Stimulated activated CD4-positive, alpha-beta T cell treated with anti-CD3 and anti-CD28 coated beads, TNF-alpha, amount 100 ng/mL, for 48 hours (primary cell): Measurements from ENCODE around the gene OBSCN.
"Not testable (repeated sequence)": the region's sequence is repeated elsewhere in the genome, so short reads cannot be mapped to it uniquely, and the experiment has no call there.

Experiments
- DNase-seq, 3 donors: peaks; one replicate each; pipeline ENCODE4 v3.0.0-alpha.2; 2020; ENCODE audit warnings: low read depth in 3 of 3

The OBSCN gene

DNA sequence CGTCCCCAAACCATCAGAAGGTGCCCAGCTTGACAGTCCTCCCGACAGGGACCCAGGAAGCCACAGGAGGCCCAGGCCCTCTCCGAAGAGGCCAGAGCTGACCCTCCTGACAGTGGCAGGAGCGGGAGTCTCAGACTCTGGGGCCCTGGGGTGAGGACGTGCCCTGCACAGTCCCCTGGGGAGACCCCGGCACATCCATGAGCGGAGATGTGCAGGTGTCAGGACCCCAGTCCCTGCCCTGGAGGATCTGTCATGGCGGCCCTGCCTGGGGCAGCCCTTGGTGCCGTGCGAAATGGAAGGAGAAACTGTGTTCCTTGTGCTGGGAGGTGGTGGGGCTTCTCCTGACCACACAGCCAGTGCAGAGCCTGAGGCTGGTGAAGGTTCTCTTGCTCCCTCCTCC is 55.8 kb downstream of the OBSCN start:
- DNase-seq: no peak

DNA sequence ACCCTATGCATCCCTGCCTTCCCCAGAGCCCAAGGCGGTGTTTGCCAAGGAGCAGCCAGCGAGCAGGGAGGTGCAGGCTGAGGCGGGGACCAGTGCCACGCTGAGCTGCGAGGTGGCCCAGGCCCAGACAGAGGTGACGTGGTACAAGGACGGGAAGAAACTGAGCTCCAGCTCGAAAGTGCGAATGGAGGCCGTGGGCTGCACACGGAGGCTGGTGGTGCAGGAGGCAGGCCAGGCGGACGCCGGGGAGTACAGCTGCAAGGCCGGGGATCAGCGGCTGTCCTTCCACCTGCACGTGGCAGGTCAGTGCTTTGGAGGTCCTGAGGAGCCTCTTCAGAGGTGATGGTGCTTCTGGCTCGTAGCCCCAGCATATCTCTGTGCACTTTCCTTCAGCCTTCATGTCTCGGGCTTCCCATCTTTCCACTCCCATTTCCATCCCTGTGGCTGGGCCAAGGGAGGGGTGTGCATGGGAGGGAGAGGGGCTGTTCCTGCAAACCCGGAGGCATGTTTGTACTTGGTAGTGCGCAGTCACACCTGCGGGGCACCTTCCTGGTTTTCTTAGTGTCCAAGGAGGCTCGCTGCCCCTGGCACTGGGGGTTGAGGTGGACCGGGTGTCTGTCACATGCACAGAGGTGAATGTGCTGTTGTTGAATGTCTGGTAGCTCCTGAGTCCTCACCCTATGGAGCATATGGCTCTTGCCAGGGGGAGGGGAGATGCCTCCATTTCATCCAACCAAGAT is 56.4 kb downstream of the OBSCN start:
- no peak for DNase-seq

DNA sequence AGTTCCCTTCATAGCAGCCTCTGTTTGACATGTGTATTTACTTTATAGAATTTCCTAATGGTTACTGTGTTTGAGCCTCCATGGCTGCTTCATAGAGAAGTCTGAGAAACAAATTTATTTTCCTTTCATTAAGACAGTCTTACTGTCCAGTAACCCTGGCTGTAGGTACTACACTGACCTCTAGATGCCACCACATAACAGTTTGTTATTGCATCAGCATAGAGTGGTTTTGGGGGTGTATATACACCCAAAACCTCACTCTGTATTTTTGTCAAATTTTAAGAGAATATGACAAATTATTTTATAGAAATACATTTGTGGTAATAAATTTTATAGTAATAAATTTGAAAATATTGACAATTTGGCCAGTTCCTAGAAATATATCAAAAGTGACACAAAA is 57.3 kb downstream of the OBSCN start:
- no peak for DNase-seq

DNA sequence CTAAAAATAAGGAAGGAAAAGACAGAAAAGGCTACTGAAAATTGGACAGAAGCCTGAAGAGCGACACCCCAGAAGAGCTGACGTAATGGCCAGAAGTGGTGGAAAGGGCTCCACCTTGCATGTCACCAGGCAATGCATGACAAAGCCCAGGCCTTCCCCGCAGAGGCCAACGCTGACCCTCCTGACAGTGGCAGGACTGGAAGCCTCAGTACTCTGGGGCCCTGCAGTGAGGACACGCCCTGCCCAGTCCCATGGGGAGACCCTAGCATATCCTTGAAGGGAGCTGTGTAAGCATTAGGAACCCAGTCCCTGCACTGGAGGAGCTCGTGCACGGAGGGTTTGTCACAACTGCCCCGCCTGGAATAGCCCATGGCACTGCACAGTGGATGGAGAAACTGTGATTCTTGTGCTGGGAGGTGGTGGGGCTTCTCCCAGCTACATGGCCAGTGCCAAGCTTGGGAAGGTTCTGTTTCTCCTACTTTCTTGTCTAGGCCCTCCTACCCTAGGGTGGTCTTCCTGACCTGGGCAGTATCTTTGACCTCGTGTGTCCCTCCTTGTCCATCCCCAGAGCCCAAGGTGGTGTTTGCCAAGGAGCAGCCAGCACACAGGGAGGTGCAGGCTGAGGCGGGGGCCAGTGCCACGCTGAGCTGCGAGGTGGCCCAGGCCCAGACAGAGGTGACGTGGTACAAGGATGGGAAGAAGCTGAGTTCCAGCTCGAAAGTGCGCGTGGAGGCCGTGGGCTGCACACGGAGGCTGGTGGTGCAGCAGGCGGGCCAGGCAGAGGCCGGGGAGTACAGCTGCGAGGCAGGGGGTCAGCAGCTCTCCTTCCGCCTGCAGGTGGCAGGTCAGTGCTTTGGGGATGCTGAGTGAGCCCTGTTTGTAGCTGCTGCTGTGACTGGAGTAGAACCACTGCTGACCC is 60.4 kb downstream of the OBSCN start:
- DNase-seq: no peak

DNA sequence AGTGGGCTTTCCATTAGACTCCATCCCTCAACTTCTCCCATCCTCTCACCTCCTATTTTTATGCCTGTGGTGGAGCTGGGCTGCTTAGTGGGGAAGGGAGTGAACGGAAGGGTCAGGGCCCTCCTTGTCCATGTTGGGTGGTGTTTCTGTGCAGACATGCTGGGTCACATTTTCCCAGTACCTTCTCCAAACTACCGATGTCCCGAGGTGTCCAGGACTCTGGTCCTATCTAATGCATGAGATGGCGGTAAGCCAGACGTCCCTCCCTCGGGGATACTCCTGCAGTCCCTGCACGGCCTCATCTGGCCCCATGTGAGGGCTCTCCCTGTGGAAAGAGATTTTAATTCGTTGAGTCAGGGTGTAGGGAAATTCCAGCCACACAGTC is 61.0 kb downstream of the OBSCN start:
- DNase-seq: no peak

DNA sequence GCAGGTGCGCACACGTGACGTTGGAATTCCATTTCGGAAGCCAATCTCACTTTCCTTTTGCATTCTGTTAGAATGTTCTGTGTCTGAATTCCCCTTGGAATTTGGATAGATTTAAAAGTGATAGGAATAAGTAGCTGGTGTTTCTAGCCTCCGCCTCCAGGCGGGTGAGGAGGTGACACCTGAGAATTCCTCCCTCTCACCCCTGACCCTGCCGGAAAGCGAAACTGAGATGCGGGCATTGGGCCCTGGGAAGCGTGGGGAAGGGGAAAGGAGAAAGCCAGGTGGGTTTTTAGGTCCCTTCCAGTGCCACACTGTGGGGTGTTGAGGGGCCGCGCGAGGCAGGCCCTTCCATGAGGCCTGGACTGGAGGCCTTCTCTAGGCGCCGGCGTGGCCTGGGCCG is 61.6 kb downstream of the OBSCN start:
- not testable (repeated sequence) for DNase-seq

DNA sequence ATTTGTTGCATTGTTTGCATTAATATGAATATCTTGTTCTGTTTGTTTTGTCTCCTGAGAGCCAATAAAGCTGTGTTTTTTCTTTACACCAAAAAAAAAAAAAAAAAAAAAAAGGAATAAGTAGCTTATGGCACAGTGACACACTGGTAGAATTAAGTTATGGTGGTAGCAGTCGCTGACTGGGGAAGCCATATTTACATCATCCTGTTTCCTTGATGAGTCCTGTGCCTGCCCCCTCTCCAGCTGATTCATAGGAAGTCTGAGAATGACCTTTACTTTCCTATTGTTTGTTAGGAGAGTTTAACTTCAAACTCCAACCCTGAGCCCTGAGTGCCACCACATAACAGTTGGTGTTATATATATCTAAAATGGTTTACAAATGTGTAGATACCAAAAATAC is 62.2 kb downstream of the OBSCN start:
- DNase-seq: no peak

DNA sequence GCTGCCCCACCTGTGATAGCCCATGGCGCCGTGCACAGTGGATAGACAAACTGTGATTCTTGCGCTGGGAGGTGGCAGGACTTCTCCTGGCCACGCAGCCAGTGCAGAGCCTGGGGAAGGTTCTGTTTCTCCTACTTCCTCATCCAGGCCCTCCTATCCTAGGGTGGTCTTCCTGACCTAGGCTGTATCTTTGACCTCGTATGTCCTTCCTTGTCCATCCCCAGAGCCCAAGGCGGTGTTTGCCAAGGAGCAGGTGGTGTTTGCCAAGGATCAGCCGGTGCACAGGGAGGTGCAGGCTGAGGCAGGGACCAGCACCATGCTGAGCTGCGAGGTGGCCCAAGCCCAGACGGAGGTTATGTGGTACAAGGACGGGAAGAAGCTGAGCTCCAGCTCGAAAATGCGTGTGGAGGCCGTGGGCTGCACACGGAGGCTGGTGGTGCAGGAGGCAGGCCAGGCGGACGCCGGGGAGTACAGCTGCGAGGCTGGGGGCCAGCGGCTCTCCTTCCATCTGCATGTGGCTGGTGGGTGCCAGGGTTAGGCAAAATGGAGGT is 63.9 kb downstream of the OBSCN start:
- DNase-seq: no peak

DNA sequence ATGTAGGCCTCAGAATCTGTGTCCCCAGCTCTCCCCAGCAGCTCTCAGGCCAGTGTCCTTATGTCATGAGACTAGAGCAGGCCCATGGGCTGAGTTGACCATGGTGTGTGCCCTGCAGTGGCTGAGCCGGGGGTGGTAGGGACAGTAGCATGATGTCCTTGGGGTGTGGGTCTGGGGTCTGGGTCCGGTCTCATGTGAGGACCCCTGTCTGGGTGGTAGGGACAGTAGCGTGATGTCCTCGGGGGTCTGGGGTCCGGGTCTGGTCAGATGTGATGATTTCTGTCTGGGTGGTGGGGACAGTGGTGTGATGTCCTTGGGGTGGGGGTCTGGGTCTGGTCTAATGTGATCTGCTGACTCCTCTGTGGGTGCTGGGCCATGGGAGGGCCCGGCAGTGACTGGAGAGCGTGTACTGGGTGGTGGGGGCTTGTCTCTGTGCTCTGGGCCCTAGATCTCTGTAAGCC is 64.5 kb downstream of the OBSCN start:
- DNase-seq: no peak

DNA sequence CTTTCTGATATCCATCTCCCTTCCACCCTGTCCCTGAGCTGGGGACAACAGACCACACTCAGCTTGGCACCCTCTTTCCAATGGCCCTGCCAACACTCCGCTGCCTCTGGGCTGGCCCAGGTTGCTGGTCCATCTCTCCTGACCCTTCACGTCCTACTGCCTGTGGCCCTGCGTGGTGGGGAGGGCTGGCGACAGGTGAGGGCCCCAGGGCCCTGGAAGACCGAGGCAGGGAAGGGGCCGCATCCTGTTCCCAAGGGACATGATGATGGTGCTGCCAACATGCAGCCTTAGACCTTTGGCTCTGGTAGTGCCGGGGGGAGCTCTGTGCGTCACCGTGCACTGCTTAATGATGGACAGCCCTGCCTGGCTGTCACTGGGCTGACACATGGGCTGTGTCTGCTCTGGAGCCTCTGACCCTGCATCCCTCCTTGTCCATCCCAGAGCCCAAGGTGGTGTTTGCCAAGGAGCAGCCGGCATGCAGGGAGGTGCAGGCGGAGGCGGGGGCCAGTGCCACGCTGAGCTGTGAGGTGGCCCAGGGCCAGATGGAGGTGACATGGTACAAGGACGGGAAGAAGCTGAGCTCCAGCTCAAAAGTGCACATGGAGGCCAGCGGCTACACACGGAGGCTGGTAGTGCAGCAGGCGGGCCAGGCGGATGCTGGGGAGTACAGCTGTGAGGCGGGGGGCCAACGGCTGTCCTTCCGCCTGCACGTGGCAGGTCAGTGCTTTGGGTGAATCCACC is 65.2 kb downstream of the OBSCN start:
- DNase-seq: no peak

DNA sequence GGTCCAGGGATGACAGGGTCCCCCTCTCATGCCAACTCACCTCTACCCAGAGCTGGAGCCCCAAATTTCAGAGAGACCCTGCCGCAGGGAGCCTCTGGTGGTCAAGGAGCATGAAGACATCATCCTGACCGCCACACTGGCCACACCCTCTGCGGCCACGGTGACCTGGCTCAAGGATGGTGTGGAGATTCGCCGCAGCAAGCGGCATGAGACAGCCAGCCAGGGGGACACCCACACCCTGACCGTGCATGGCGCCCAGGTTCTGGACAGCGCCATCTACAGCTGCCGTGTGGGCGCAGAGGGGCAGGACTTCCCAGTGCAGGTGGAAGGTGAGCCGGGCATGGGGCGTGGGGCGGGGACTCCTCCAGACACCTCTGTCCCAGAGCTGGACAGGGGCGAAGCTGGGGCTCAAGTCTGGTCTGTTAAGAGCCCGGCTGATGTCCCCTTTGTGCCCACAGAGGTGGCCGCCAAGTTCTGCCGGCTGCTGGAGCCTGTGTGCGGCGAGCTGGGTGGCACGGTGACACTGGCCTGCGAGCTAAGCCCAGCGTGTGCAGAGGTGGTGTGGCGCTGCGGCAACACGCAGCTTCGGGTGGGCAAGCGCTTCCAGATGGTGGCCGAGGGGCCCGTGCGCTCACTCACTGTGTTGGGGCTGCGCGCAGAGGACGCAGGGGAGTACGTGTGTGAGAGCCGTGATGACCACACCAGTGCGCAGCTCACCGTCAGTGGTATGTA is 66.0 kb downstream of the OBSCN start:
- DNase-seq: no peak

DNA sequence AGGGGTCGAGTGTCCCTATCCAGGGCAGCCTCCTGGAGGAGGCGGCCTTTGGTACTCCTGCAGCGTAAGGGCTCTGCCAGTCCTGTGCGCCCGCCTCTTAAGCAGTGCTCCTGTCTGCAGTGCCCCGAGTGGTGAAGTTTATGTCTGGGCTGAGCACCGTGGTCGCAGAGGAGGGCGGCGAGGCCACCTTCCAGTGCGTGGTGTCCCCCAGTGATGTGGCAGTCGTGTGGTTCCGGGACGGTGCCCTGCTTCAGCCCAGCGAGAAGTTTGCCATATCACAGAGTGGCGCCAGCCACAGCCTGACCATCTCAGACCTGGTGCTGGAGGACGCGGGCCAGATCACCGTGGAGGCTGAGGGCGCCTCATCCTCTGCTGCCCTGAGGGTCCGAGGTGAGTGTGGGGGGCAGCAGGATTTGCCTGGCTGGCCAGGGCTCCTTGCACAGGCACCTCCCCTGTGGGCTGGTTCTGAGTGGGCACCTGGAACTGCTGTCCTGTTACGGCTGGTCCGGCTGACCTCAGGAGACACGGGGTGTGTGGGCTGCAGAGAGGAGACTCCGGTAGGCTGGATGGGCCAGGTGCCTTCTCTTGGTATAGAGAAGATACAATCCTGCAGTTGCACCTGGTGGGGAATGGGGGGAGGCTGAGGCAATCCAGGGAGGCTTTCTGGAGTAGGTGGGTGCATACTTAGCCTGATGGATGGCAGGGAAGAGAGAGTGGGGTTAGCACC is 66.8 kb downstream of the OBSCN start:
- no peak for DNase-seq

DNA sequence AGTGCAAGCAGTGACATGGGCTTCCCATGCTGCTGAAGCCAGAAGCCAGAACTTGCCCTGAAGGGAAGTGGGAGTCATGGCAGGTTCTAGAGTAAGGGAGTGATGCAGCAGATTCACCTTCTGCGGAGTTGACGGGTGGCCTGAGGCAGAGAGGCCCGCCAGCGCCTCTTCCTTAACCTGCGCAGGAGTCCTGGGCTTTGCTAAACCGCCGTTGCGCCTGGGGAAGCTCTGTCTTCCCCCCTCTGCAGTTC is 67.3 kb downstream of the OBSCN start:
- DNase-seq: peak in 1 of 3 donors; percentile 8

DNA sequence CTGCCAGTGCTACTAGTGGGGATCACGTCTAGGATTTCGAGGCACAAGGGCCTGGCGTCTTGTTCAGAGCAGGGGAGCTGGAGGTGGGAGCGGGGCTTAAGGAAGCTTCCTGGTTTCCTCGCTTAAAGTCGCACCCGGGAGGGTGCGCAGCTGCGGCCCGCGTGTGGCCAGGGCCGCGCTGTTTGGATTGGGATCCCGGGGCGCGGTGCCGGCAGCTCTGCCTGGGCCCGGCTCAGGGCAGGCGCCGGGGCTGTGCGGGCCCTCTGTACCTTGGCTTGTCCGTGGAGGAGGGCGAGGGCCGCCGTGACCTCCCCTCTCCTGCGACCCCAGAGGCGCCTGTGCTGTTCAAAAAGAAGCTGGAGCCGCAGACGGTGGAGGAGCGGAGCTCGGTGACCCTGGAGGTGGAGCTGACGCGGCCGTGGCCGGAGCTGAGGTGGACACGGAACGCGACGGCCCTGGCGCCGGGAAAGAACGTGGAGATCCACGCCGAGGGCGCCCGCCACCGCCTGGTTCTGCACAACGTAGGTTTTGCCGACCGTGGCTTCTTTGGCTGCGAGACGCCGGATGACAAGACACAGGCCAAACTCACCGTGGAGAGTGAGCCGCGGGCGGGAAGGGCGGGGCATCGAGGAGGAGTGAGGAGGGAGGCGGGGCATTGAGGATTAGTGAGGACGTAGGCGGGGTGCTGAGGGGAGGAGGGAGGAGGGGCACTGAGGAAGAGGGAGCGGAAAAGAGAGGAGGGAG is 67.8 kb downstream of the OBSCN start:
- peak; percentile 72 to 93 (median 80) for DNase-seq

DNA sequence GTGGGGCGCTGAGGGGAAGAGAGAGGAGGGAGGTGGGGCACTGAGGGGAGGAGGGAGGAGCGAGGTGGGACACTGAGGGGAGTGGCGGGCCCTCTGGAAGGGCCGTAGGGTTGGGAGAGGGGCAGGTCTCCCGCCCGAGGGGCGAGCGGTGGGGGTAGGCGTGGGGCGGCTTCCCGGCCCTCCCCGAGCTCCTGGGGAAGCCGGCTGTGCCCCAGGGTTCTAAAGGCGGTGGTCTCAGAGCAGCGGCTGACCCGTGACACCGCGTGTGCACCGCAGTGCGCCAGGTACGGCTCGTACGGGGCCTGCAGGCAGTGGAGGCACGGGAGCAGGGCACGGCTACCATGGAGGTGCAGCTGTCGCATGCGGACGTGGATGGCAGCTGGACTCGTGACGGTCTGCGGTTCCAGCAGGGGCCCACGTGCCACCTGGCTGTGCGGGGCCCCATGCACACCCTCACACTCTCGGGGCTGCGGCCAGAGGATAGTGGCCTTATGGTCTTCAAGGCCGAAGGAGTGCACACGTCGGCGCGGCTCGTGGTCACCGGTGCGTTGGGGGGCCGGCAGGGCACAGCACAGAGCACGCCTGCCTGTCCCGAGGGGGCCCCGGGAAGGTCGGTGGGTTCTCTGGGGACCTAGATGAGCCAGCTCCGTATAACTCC is 68.5 kb downstream of the OBSCN start:
- DNase-seq: peak in 1 of 3 donors; percentile 8

DNA sequence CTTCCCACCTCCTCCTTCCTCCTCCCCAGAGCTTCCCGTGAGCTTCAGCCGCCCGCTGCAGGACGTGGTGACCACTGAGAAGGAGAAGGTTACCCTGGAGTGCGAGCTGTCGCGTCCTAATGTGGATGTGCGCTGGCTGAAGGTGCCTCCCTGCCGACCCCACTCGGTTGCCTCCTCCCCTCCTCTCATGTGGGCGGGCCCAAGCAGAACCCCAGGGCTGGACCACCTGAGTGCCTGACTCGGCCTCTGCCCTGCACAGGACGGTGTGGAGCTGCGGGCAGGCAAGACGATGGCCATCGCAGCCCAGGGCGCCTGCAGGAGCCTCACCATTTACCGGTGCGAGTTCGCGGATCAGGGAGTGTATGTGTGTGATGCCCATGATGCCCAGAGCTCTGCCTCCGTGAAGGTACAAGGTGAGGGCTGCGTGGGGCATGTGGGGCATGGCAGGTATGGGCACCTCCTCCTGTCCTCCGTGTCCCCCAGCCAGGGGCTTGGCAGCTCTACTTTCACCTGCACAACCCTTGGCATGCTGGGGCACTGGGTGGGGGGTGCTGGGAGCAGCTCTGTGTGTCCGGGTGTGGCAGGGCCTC is 69.2 kb downstream of the OBSCN start:
- DNase-seq: no peak

DNA sequence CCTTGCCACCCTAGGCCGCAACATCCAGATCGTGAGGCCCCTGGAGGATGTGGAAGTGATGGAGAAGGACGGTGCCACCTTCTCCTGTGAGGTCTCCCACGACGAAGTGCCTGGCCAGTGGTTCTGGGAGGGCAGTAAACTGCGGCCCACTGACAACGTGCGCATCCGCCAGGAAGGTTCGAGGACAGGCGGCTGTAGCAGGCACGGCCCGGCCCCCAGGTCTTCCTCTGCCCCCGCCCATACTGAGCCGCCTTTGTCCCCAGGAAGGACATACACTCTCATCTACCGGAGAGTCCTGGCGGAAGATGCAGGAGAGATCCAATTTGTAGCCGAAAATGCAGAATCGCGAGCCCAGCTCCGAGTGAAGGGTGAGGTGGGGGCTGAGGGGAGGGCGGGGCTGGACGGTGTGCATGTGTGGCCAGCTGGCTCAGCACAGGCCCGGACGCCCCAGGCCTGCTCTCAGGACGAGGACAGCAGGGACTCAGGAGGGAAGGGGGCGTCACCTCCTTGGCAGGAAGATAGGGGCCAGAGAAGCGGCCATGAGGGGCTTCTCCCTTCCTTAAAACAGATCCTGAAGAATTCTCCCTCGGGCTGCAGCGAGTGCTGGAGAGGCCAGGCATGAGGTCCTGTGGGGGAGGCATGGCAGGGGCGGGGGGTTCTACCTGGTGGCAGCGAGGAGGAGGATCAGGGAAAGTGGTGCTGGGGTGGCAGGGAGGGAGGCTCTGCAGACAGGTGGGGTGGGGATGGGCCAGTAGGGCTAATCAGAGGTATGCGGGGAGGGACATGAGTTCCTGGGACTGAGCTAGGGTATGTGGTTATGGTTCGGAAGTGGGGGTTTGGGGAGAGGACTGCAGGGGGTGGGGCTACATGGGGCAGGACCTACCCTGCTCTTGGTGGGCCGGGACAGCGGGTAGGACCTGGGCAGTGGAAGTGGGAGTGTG is 69.9 kb downstream of the OBSCN start:
- no peak for DNase-seq

DNA sequence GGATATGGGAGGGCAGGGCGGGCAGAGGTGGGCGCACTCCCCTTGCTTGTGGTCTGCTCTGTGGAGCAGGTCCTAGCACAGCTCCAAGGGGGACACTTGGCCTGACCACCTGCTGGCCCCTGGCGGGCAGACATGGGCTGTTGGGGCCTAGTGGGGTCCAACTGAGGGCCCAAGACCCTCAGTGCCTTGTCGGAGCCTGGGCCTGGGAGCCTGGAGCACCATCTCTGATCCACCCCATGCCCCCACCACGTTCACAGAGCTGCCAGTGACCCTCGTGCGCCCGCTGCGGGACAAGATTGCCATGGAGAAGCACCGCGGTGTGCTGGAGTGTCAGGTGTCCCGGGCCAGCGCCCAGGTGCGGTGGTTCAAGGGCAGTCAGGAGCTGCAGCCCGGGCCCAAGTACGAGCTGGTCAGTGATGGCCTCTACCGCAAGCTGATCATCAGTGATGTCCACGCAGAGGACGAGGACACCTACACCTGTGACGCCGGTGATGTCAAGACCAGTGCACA is 70.6 kb downstream of the OBSCN start:
- no peak for DNase-seq
